Measurements from ENCODE around the gene PSMG3.

Gene PSMG3

DNA sequence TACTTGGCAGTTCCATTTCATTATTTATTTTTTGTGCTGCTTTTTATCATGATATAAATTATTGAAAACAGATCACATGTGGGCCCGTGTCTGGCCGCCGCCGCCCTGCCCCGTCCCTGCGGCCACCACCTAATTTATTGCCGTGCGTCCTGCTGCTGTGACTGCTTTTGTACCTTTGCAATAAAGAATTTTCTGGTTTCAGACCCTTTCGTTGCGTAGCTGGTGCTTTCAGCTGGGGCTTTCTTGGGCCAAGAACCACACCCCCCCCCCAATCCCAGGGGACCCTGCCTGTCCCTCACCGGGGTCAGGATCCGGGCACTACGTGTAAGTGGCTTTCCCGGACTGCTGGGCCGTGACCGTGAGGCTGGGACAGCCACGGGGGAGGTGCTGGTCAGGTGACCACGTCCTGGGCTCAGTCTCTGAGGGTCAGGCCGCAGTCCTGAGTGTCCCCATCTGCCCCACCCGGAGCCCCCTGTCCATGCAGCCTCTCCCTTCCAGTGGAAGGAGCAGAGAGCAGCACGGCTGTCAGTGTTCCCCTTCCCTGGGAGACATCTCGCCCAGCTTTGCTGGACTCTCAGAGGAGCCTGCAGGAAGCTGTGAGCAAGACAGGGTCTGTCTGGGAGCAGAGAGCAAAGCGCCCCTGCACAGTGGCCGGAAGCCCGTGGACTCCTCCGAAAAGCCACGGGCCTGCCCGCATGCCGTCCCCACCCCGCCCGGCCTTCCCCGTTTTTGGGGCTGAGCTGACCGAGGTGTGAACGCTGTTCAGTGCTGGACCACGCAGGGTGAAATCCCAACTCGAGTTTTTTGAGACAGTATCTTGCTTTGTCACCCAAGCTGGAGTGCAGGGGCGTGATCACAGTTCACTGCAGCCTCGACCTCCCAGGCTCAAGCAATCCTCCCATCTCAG, 26.7 kb downstream of the PSMG3 start:
- DNase-seq: no peak

DNA sequence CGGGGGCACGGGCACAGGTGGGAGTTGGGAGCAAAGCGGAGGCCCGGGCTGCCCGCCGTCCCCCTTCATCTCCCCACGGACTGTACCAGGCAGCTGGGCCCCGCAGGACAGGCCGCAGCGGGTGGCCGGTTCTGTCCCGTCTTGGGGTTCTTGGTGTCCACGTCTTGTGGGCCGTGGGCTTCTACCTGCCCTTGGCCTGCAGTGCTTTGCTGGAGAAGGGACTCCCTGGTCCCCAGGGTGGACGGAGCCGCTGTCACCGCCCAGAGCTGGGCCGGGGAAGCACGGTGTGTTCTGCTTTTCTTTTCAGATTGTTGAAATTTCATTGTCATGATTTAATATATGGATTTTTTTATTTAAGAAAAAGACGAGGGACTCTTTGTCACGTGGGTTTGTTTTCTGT, 27.5 kb downstream of the PSMG3 start:
- no peak for DNase-seq

DNA sequence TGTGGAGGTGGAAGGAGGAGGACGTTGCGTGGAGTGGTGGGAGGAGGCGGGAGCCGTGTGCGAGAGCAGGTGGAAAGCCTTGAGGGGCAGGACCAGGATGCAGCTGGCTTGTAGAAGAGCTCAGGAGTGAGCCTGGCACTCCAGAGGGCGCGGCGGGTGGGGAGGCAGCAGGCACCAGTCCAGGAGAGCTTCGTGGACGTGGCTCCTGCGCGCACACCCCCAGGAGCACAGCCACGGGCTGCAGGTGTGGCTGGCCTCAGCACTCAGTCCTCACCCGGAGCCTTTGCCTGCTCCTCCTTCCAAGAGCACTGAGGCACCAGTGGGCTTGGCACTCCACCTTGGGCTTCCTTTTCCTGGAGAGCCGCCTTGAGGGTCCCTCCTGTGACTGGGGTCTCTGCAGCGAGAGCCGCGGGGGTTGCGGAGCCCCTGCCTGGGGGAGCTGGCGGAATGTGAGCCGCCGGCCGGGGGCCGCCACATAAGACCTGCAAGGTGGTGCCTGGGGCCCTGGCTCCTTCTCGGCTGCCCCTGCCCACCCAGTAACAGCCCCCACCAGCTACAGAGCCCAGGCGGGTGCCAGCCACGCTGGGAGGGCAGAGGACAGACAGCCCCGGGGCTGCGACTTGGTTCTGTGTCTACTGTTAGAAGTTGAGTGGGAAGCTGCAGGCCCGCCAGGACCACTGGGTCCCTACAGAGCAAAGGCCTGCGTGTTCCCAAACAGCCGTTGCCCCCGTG, 28.2 kb downstream of the PSMG3 start:
- no peak for DNase-seq

DNA sequence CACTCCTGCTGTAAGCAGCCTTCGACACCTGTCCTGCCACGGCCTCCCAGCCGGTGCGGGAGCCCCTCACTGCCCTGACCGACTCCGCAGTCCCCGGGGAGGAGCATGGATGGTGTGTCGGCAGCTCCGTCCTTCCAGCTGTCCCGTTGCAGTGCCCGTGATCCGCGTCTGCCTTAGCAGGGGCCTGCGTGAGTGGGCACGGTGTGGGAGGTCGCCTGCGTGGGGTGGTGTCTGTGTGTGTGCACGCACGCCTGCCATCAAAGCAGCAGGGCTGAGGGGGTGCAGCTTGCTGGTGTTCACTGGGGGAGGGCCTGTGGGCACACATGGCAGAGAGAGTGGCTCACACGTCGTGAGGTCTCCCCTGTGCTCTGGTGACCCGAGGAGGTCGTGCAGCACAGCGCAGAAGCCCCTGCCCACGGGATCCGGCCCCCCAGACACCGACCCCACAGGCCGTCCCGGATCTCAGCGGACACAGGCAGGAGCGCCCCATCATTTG, 29.0 kb downstream of the PSMG3 start:
- DNase-seq: no peak

DNA sequence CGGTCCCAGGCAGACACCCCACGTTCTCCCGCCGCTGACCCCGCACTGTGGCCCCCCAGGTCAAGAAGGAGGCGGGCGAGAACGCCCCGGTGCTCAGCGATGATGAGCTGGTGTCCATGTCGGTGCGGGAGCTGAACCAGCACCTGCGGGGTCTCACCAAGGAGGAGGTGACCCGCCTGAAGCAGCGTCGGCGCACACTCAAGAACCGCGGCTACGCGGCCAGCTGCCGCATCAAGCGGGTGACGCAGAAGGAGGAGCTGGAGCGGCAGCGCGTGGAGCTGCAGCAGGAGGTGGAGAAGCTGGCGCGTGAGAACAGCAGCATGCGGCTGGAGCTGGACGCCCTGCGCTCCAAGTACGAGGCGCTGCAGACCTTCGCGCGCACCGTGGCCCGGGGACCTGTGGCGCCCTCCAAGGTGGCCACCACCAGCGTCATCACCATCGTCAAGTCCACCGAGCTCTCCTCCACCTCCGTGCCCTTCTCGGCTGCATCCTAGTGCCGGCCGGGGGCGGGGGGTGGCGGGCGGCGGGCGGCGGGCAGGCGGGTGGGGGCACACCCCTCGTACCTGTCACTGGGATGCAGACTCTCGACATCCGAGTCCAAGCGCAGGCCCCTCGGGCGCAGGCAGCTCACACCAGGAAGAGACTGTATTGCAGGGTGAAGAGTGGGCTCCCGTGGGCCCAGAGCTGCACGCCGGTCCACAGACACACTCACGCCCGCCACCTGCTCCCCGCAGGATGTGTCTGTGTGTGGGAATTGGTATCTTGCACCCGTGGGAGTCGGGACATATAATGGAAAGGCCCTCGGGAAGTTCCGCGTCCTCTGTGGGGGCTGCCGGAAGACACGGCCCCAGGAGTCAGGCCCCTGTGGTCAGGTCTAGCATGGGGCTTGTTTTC, 29.7 kb downstream of the PSMG3 start:
- no peak for DNase-seq

DNA sequence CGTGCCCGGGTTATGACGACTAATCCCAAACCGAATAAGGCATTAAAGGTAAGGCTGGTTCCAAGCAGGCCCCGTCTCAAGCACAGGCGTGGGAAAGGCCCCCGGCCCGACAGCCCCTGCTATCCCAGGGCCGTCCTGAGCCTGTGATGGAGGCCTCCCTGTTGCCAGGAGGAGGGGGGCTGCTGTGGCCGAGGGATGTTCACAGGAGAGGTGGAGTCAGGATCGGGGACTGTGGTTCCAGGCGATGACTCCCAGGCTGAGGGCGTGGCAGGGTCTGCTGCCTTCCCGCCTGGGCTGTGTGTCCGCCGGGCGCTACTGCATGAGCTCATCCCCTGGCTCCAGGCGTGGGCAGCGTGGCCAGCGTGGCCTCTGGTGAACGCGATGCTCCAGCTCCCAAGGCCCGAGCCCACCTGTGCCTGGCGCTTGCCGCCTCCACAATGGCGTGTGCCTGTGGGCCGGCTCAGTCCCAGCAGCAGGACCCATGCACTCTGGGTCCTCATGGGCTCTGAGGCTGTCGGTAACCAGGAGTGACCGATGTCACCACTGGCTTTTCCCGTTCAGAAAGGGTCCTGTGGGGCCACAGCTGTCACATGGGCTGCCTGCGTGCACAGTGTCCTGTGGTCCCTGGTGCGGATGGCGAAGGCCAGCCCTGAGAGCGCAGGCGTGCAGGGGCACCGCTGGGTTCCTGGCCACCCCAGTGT, 30.5 kb downstream of the PSMG3 start:
- no peak for DNase-seq

DNA sequence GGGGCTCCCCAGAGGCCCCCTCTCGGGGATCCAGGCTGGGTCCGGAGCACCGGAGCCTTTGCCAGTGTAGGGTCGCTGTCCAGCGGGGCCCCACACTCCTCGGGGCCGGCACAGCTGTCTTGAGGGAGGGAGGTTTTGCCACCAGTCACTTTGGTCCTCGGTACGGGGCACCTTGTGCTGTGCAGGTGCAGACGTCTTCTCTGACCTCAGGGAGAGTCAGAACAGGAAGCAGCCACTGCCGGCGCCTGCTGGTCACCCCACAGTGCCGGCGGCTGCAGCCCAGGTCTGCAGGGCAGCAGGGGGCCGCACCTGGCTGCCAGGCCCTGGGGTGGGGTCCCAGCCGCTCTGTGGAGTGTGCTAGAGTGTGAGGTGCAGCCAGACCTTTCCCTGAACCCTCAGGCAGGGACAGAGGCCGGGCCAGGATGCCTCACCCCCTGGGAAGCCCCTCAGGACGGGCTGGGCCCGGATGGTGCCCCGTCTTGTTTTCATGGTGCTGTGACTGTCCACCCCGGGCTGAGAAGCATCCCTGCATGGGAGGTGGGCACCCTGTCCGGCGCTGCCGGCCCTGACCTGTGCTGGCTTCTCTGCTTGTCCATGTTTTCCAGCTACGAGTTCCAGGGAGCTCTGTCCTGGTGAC, 31.2 kb downstream of the PSMG3 start:
- DNase-seq: no peak

DNA sequence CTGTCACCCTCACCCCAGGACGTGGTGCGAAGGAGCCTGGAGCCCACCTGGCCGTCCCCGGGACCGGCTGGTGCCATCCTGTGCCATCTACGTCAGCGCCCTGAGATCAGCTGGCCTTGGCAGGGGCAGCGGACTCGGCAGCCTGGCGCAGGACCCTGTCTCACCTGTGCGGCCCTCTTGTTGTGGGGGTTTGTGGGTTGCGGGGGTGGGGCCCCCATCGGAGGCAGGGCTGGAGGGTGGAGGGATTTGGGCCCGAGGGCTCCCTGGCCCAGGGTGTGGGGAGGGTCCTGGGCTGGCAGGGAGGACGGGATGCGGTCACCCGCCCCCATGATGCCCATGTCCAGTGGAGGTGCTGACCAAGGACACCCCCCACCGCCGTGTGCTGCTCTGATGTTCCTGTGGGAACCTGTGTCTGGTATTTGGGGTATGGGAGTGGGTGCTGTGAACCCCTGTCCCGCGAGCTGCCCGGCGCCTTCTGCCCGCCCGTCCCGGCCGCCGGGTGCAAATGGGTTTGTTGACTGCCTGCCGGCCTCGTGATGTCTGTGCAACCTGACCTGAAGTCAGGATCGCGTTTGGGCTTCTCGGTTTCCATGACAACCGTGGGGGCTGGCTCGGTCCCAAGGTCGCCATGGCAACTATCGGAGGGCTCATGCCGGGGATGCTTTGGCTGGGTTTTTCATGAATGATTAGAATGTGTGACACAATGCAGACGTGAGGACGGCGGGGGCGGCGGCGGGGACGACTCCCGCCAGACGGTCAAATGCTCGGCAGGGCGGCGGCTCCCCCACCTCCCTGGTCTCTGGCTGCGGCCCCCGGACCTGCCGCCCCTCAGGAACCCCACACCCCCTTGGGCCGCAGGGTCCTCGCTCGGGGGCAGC, 32.1 kb downstream of the PSMG3 start:
- DNase-seq: no peak

DNA sequence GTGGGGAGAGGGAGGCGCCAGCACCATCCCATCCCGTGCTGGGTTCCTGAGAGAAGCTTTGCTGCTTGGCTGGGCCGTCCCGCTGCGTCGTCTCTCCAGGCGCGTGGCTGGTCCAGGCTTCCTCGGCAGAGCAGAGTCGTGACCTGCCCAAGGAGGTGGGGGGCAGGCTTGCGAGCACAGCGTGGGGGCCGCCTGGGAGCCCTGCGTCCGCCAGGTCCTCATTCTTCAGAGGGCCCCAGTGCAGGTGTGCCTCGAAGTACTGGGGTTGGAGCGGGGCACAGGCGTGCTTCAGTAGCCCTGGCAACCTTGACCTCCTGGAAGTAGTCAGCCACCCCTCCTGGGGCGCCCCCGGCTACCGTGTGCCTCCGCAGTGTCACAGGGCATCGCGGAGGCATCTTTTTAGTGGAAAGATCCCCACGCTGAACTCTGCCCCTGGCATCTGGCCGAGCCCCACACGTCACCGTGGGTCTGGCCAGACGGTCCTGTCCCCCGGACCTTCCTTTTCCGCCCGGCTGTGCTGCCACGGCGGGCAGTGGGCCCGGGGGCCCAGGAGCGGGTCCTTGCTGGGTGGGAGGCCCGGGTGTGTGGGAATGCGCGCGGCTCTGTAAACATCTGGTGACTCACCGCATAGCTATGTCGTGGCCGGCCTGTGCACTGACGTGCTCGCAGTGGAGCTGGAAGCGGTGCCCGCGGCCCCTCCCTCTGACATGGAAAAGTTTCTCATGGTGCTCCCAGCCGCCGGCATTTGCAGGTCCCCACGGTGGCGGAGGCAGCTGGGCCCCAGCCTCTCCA, 32.9 kb downstream of the PSMG3 start:
- DNase-seq: no peak

DNA sequence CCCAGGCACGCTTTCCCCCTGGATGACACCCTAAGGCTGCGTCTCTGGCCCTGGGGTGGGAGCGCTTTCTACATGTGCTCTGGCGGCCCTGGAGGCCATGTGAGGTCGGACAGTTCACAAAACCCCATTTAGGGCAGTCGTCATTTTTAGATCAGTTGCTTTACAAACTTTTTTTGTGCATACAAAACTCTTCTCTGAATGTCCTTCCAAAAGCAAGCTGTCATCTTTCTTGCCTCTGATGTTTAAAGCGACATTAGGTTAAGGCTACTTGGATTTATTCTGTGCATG, 33.4 kb downstream of the PSMG3 start:
- DNase-seq: no peak

DNA sequence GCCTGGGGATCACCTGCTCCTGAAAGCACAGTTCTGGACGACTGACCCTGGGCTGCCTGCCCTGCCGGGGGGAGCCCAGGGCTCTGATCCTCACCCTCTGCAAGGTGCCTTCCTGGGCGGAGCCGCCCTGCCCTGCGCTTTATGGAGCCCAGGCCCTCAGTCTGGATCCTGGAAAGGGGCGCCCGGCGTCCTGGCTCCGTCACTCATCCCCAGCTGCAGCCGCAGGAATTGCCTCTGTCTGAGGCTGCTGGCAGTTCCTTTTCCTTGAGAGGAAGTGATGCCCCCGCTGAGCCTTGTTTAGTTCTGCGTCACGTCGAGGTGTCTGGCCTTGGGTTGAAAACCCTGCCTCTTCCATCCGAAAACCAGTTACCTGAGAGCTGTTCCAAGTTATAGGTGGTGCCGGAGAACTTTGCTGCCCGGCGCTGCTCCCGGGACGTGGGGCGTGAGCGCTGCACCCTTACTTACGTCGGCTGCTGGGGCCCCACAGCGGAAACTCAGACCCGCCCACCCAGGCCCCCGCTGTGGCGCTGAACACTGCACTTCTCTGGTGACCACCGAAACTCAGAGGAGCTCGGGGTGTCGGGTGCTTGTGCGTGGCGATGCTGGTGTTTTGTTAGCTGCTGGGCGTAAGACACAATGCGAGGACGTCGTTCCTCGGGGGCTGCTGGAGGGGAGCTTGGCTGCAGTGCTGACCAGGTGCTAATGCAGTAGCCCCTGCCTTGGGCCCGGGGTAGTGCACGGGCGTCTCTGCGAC, 34.0 kb downstream of the PSMG3 start:
- DNase-seq: no peak

DNA sequence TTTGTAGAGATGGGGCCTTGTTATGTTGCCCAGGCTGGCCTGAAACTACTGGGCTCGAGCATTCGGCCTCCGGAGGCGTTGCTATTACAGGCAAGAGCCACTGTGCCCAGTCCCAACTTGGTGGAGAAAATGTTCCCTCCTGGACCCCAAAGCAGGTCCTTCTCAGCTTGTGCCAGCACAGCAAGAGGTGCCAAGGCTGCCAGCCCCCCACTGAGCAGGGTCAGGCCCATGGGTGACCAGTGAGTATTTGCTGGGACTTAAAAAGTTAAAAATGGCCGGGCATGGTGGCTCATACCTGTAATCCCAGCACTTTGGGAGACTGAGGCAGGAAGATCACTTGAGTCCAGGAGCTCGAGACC, 34.8 kb downstream of the PSMG3 start:
- no peak for DNase-seq

DNA sequence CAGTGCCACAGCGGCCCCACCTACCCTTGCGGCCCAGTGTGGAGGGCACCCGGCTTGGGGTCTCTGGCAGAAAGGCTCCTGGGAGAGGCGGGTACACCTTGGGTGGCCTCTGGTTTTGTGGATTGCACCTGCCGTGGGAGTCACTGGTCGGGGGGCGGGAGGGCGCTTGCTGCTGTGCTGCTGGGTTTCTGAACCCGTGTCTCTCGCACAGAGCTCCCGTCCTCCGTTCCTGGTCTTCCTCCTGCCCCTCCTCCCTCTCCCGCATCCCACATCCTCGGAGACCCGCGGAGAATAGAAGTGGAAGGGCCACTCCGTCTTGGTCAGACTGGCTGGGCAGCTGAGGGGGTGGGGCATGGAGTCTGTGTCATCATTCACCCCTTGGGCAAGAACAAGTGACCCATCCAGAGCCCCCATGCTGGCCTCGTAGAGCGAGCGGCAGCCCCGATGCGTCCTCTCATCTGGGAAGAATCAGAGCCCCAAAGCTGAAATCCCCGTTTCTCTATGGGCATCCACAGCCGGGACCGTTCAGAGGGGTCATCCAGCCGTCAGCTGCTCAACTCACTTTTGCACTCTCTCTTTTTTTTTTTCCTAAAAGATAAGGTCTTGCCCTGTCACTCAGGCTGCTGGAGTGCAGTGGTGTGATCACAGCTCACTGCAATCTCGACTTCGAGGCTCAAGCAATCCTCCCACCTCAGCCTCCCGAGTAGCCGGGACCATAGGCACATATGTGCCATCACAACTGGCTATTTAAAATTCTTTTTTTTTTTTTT, 35.3 kb downstream of the PSMG3 start:
- DNase-seq: no peak

DNA sequence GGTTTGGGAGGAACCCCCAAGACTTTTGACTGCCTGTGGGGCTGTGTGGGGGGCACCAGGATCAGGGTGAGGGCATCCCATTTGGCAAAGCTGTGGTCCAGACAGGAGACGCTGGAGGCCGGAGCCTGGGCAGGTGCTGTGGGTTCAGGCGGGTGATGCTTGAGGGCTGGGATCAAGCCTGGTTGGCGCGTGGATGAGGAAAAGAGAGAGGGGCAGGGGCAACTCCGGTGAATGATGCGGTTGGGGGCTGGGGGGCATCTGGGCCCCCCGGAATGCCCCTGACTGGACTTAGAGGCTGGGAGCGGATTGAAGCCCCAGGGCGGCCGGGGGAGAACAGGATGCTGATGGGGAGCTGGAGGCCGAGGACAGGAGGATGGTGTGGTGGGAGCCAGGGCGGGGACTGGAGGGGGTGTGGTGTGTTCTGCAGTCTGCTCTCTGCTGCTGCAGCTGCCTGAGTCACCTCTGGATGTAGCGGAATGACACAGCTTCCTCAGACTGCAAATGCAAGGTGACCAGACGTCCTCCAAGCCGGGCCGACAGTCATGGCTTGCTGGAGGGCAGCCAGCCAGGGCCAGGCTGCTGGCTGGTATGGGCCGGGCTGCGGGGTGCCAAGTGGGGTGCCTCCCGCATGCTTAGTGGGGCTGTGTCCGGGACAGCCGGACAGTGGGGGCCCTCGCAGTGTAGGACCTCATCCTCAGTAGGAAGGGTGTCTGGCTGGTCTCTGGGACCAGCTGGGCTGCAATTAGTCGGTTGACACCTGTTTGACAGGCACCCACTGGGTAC, 36.1 kb downstream of the PSMG3 start:
- no peak for DNase-seq

DNA sequence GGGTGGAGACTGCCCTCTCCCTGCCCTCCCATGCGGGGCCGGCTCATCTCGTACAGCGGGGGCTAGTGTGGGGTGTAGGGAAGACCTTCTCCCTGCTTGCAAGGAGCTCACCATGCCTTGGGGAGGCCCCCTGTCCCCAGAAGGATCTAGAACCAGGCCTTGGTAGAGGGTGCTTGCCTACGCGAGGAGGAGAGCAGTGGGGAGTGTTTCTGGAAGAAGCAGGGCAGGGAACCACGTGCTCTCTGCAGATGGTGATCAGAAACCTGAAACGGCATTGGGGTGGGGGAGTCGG, 36.6 kb downstream of the PSMG3 start:
- DNase-seq: no peak

DNA sequence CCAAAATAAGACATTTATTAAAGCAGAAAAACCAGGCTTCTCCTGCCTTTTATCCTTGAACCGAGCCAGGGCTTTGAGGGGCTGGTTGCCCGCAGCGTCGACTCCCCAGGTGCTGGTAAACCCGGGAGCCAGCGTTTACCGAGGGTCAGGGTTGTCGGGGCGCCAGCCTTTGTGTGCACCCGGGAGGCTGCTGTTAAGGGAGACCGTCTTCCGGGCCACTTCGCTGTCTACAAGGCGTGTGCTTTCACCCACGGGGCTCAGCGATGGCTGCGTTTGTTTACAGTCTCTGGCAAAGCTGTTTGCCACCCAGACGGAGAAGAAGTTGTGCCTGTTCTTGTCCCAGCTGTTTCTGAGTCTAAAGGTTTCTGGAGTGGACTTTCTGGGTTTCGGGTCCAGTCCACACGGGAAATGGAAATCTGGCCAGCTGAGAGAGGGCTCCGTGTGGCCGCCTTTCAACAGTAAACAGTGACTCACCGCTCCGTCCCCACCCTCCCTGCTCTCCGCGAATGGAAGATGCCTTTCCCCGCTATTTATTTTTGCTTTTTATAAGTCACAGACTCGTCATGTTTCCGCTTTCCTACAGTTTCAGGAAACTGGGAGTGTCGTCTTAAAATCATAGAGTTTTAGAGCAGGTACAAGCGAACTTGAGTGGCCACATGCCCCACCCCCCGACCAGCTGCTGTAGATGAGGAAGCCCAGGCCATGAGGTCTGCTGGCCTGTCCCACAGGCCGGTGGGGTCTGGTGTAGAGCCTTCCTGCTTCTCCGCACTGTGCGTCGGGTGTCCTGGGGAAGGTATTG, 37.2 kb downstream of the PSMG3 start:
- peak; percentile 87 for DNase-seq

DNA sequence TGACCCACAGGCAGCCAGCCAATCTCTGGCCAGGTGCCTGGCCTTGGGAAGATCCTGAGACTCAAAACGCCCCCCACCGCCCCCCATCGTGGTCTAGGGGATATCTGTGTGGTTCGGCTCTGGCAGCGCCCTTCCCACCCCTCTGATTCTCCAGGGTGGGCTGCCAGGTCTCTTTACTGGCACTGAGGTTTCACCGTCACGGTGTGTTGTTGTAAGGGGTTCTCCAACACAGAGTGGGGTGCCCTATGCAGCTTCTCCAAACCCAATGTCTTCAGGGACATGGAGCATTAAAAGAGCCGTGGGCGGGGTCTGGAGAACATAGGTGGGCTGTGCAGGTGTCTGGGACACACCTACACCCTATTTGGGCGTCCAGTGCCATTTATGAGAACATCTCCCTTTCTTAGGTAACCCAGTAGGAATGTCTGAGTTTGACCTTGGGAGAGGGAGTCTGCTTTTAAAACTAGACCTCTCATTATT, 37.8 kb downstream of the PSMG3 start:
- no peak for DNase-seq
